ENCODE data around the gene PSMB10. TPM values are rescaled to one million over a fixed set of nuclear protein-coding genes. Genes with fewer than 3 reads are reported as not detected.
"Not testable (repeated sequence)": the region's sequence is repeated elsewhere in the genome, so short reads cannot be mapped to it uniquely, and the experiment has no call there.

The PSMB10 gene
- total and polyA plus RNA-seq, 2 of the 8 experiments (the other 6 are each of a cell fraction or from before 2014, with no cell fraction given): 32.1 to 61.9 TPM

GRCh38 chr16:67915496-67915769 lies 21.2 kb downstream of the PSMB10 start:
- ChIA-PET CTCF (ENCODE audit: partially characterized antibody) (interaction anchor here (0.7 to 4.1 kb wide), 11 partner anchors 11 to 402 kb away, joined by 3 to 39 read pairs (median 4); partner anchors contain the start of genes LCAT and NRN1L), POLR2A (ENCODE audit: partially characterized antibody) (interaction anchor here (0.9 to 2.0 kb wide), 8 partner anchors 10 to 143 kb away, joined by 3 to 9 read pairs (median 3); partner anchors contain the start of genes PSKH1 and PSMB10)
- WGBS, 2 experiments (ENCODE audit: extremely low coverage in 1 of 2, insufficient coverage in 1 of 2, insufficient read length in 1 of 2, insufficient replicate concordance in 2 of 2, low coverage in 1 of 2, low lambda C conversion rate in 2 of 2, missing lambda C conversion rate in 1 of 2): 84% methylated on average over 2 of the region's 2 CpGs; no CpG with 5 or more reads in 1 of the 2 experiments
- not testable (repeated sequence) for H3K4me3 ChIP-seq (ENCODE audit: extremely low read depth in 1 of 4, insufficient read depth in 2 of 4, low read depth in 3 of 4, low read length in 4 of 4); H3K23ac ChIP-seq (ENCODE audit: insufficient read length); H3K18ac ChIP-seq (ENCODE audit: extremely low read depth, low read length); H4K20me1 ChIP-seq (replicated peaks in 1 of 2; ENCODE audit: control insufficient read depth in 1 of 2, insufficient read depth in 2 of 2, low read length in 2 of 2); DNase-seq (ENCODE audit: low read depth in 1 of 2, low spot score in 2 of 2); H3K36me3 ChIP-seq (ENCODE audit: control insufficient read depth in 2 of 4, insufficient read depth in 4 of 4, low read length in 3 of 4); H3K79me2 ChIP-seq (ENCODE audit: control insufficient read depth in 1 of 2, insufficient read depth in 2 of 2, low read length in 2 of 2); H2BK20ac ChIP-seq (ENCODE audit: low read length); H3K4ac ChIP-seq (replicated peaks; ENCODE audit: insufficient read length, low read depth, low read length); H3K14ac ChIP-seq (ENCODE audit: insufficient read length); H4K8ac ChIP-seq (ENCODE audit: extremely low read depth, insufficient read depth, low read length); H3K9ac ChIP-seq (replicated peaks in 1 of 4; ENCODE audit: extremely low read depth in 1 of 4, low read depth in 3 of 4, low read length in 3 of 4); H2BK12ac ChIP-seq (ENCODE audit: low read depth, low read length); H2AK5ac ChIP-seq (ENCODE audit: low read depth, low read length); H2BK120ac ChIP-seq (replicated peaks; ENCODE audit: low read depth, low read length); H2BK15ac ChIP-seq (ENCODE audit: low read length); H3K23me2 ChIP-seq (ENCODE audit: low read depth, low read length); H2BK5ac ChIP-seq (ENCODE audit: low read depth, low read length); H3K9me3 ChIP-seq (ENCODE audit: insufficient read depth in 2 of 2, low read depth in 1 of 2, low read length in 1 of 2); H3K27ac ChIP-seq (ENCODE audit: low read depth, low read length); H3K56ac ChIP-seq (replicated peaks; ENCODE audit: insufficient read length, low read depth, low read length); H4K91ac ChIP-seq (replicated peaks; ENCODE audit: insufficient read length, low read length); H4K5ac ChIP-seq (ENCODE audit: insufficient read length, low read depth, low read length); H3K27me3 ChIP-seq (replicated peaks in 1 of 4; ENCODE audit: control insufficient read depth in 3 of 4, extremely low read depth in 1 of 4, insufficient read depth in 3 of 4, low read length in 3 of 4); H2AFZ ChIP-seq (ENCODE audit: low read length)
- Histone ChIP-seq H3K79me1 (ENCODE audit: low read depth, low read length) (peaks cover 10% of the 10 kb centered on the region), H3K4me2 (ENCODE audit: insufficient read depth in 1 of 2, low read depth in 2 of 2, low read length in 2 of 2) (0 out of 4 replicates have a peak overlapping the region, but pooled peaks of 1 of the 2 experiments have one; percentile 12), H3K4me1 (replicated peaks in 1 of 4; ENCODE audit: control insufficient read depth in 3 of 4, insufficient read depth in 4 of 4, low read length in 3 of 4) (peaks cover 0 to 10% (median 4%) of the 10 kb centered on the region in 4 experiments; a peak in 6 of 7 replicates)
- peak; percentile 58 for FAIRE-seq

Data from H1 (cell line).